Body of pancreas (tissue), 4 donors: ENCODE measurements around the gene RPS6KA3.

ENCODE experiments used
- CTCF ChIP-seq, 7 experiments: fragments of 450-650 bp in 4 of 7; fragments of 200-600 bp in 3 of 7; sonication (generic) in 3 of 7; IDR thresholded peaks; one replicate each; pipeline ENCODE4 v1.5.1; 2016 to 2019; ENCODE audit warnings: antibody characterized with exemption in 7 of 7
- POLR2A ChIP-seq, 3 donors: fragments of 450-650 bp; IDR thresholded peaks; one replicate each; pipeline ENCODE4 v1.6.1; 2016; ENCODE audit warnings: antibody characterized with exemption in 3 of 3, mild to moderate bottlenecking in 2 of 3

- TF ChIP-seq POLR2A (IDR thresholded peaks at IDR 0.05), result no peak
- no peak for TF ChIP-seq CTCF (IDR thresholded peaks at IDR 0.05)
Observed at GRCh38 chrX:20227116-20227515, 39.6 kb downstream of the RPS6KA3 start.
